Measurements from ENCODE around the gene IL10RA. TPM values are rescaled to one million over a fixed set of nuclear protein-coding genes. Genes with fewer than 3 reads are reported as not detected.

Gene IL10RA
- total and polyA plus RNA-seq, 9 of the 15 experiments (the other 6 are each of a cell fraction or from before 2014, with no cell fraction given) = 0.17 to 17.3 (median 2.9) TPM

GRCh38 chr11:117985953-117986887 lies at the start of gene IL10RA (continued):
- TF ChIP-seq ARID3A (IDR thresholded peaks at IDR 0.05; ENCODE audit: borderline replicate concordance, low read depth, low read length) = no peak
- no peak for TF ChIP-seq HDAC8 (tag; IDR thresholded peaks at IDR 0.05)
- no peak for TF ChIP-seq ZNF764 (CRISPR knock-in tag; IDR thresholded peaks at IDR 0.05; ENCODE audit: low read depth)
- TF ChIP-seq TRIM28 (IDR thresholded peaks at IDR 0.05) = no peak; the same call in 1 of the 2 replicates
- TF ChIP-seq POLR2AphosphoS5 (IDR thresholded peaks at IDR 0.05; ENCODE audit: control insufficient read depth, insufficient read depth, low read depth, low read length) = no peak; the same call in 1 of the 2 replicates
- no peak for TF ChIP-seq HMG20B (CRISPR knock-in tag; IDR thresholded peaks at IDR 0.05)
- no peak for TF ChIP-seq SMAD3 (CRISPR knock-in tag; conservative IDR thresholded peaks at IDR 0.05)
- no peak for TF ChIP-seq PATZ1 (CRISPR knock-in tag; IDR thresholded peaks at IDR 0.05; ENCODE audit: borderline replicate concordance)
- no peak for TF ChIP-seq ZBTB7A (IDR thresholded peaks at IDR 0.05; ENCODE audit: borderline replicate concordance, control insufficient read depth, low read depth, low read length)
- peak; percentile 84 for TF ChIP-seq ZBTB2 (IDR thresholded peaks at IDR 0.05)
- no peak for TF ChIP-seq HOMEZ (CRISPR knock-in tag; IDR thresholded peaks at IDR 0.05)
- no peak for TF ChIP-seq PURB (CRISPR knock-in tag; IDR thresholded peaks at IDR 0.05; ENCODE audit: low read depth)
